Measurements from ENCODE around the gene IDI2. TPM values are rescaled to one million over a fixed set of nuclear protein-coding genes. Genes with fewer than 3 reads are reported as not detected.

The IDI2 gene
- total RNA-seq, 1 donor from 2014 or later = not detected

DNA sequence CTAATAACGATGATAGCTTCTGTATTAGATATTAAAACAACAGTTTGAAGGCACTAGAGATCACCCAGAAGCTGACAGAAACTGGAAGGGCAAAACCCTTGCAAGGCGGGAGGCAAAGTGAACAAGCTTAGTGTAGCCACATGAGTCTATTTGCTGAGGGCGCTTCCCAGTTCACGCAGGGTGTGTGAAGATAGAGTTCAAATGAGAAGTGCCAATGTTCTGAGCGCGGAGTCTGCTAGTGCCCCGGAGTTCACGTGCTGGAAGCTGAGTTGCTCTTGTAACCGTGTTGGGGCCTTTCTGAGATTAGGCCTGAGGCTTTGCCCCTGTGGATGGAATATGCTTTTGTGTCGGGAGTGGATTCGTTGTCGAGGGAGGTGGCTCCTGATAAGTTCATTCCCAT lies 54.0 kb downstream of the IDI2 start:
- H3K9me3 ChIP-seq = no peaks in the 10 kb centered on the region
- H3K4me3 ChIP-seq = no peak overlapping the region
- peaks cover 42% of the 10 kb centered on the region for H3K4me1 ChIP-seq
- no peak for DNase-seq
- H3K27ac ChIP-seq = peak overlapping the region; percentile 74
- intact Hi-C loops (cut with DNase I) = no loop called here
- peak; percentile 40 to 60 for ATAC-seq
- no peaks in the 10 kb centered on the region for H3K27me3 ChIP-seq (ENCODE audit: low read depth)
- TF ChIP-seq CTCF (IDR thresholded peaks at IDR 0.05) = no peak
- no peaks in the 10 kb centered on the region for H3K36me3 ChIP-seq

- intact Hi-C loops (cut with DNase I) = no loop called here
- H3K27me3 ChIP-seq (ENCODE audit: low read depth) = no peaks in the 10 kb centered on the region
- peak overlapping the region; percentile 7 for H3K4me3 ChIP-seq
- DNase-seq (peak; percentile 69), ATAC-seq (peak; percentile 32 to 41)
- H3K4me1 ChIP-seq = peaks cover 42% of the 10 kb centered on the region
- peak overlapping the region; percentile 74 for H3K27ac ChIP-seq
- no peaks in the 10 kb centered on the region for H3K36me3 ChIP-seq
- TF ChIP-seq CTCF (IDR thresholded peaks at IDR 0.05) = no peak
- H3K9me3 ChIP-seq = no peaks in the 10 kb centered on the region
These were observed 54.5 kb downstream of the IDI2 start for GRCh38 chr10:971150-971542.

- Histone ChIP-seq H3K27me3 (ENCODE audit: low read depth) (no peaks in the 10 kb centered on the region), H3K9me3 (no peaks in the 10 kb centered on the region), H3K27ac (peak overlapping the region; percentile 74), H3K36me3 (no peaks in the 10 kb centered on the region), H3K4me3 (peak overlapping the region; percentile 7), H3K4me1 (peaks cover 42% of the 10 kb centered on the region)
- DNase-seq = no peak
- peak; percentile 87 for ATAC-seq
- no peak for TF ChIP-seq CTCF (IDR thresholded peaks at IDR 0.05)
- intact Hi-C loops (cut with DNase I) = no loop called here
These were observed 55.1 kb downstream of the IDI2 start for GRCh38 chr10:970311-971149.

- H3K27ac ChIP-seq = peak overlapping the region; percentile 71
- no peak overlapping the region for H3K4me3 ChIP-seq
- TF ChIP-seq CTCF (IDR thresholded peaks at IDR 0.05) = no peak
- no peaks in the 10 kb centered on the region for H3K9me3 ChIP-seq
- ATAC-seq (peak in 1 of 2 donors; percentile 14), DNase-seq (no peak)
- intact Hi-C loops (cut with DNase I) = no loop called here
- H3K36me3 ChIP-seq = no peaks in the 10 kb centered on the region
- no peaks in the 10 kb centered on the region for H3K27me3 ChIP-seq (ENCODE audit: low read depth)
- peaks cover 33% of the 10 kb centered on the region for H3K4me1 ChIP-seq
These were observed 56.0 kb downstream of the IDI2 start for GRCh38 chr10:969473-970150.

Other genes with a start within 250 kb of the IDI2 start
- gene LARP4B, start 94.2 kb downstream of the IDI2 start, total RNA-seq = 114 TPM
- 28.9 TPM for gene GTPBP4, start 37.4 kb downstream of the IDI2 start, total RNA-seq
- 49.5 TPM for gene IDI1, start 23.3 kb upstream of the IDI2 start, total RNA-seq
- 22.0 TPM for gene WDR37, start 30.5 kb upstream of the IDI2 start, total RNA-seq